MM.1S (cell line): ENCODE results near the gene IGF1R.

Experiments used
- DNase-seq: peaks from one replicate; pipeline ENCODE4 v3.0.0-alpha.2; 2015
- H2AFZ ChIP-seq: fragments of 300-600 bp; sonication (generic); 2 replicates; pipeline ENCODE4 v1.6.0; 2016; ENCODE audit warnings: antibody characterized with exemption, low read length
- H3F3A ChIP-seq: fragments of 300-600 bp; sonication (generic); 2 replicates; pipeline ENCODE4 v1.6.1; 2016; ENCODE audit warnings: mild to moderate bottlenecking, antibody characterized with exemption, low read length, moderate library complexity, mixed read lengths; ENCODE audit not compliant: insufficient read depth
- H3K27ac ChIP-seq: fragments of 300-600 bp; sonication (generic); 2 replicates; pipeline ENCODE4 v1.5.1; 2016; ENCODE audit warnings: mild to moderate bottlenecking, low read length
- H3K27me3 ChIP-seq: fragments of 300-600 bp; sonication (generic); replicated peaks from 2 replicates; pipeline ENCODE4 v1.6.0; 2016; ENCODE audit warnings: low read length; ENCODE audit not compliant: insufficient read depth
- H3K36me3 ChIP-seq: fragments of 300-600 bp; sonication (generic); replicated peaks from 2 replicates; pipeline ENCODE4 v1.6.1; 2016; ENCODE audit warnings: mild to moderate bottlenecking, low read length, mixed read lengths; ENCODE audit not compliant: insufficient read depth
- H3K4me1 ChIP-seq: fragments of 300-600 bp; sonication (generic); 2 replicates; pipeline ENCODE4 v1.6.1; 2016; ENCODE audit warnings: low read length, mixed read lengths
- H3K4me2 ChIP-seq: fragments of 300-600 bp; sonication (generic); 2 replicates; pipeline ENCODE4 v1.6.0; 2016; ENCODE audit warnings: low read depth, low read length
- H3K4me3 ChIP-seq: fragments of 300-600 bp; sonication (generic); 2 replicates; pipeline ENCODE4 v1.5.1; 2016; ENCODE audit warnings: low read length, mixed read lengths
- H3K79me2 ChIP-seq: fragments of 300-600 bp; sonication (generic); 2 replicates; pipeline ENCODE4 v1.6.1; 2016; ENCODE audit warnings: mixed run types, low read length, mixed read lengths
- H3K9ac ChIP-seq: fragments of 300-600 bp; sonication (generic); 2 replicates; pipeline ENCODE4 v1.6.1; 2016; ENCODE audit warnings: low read length, mixed read lengths
- H3K9me2 ChIP-seq: fragments of 300-600 bp; sonication (generic); replicated peaks from 2 replicates; pipeline ENCODE4 v1.6.1; 2016; ENCODE audit warnings: mild to moderate bottlenecking, low read length, mixed read lengths; ENCODE audit not compliant: insufficient read depth
- H3K9me3 ChIP-seq: fragments of 300-600 bp; sonication (generic); replicated peaks from 2 replicates; pipeline ENCODE4 v1.6.1; 2016; ENCODE audit warnings: mild to moderate bottlenecking, low read length, mixed read lengths; ENCODE audit not compliant: insufficient read depth
- H4K20me1 ChIP-seq: fragments of 300-600 bp; sonication (generic); 2 replicates; pipeline ENCODE4 v1.6.1; 2016; ENCODE audit warnings: mild to moderate bottlenecking, low read length, moderate library complexity, mixed read lengths; ENCODE audit not compliant: insufficient read depth
- CTCF ChIP-seq: fragments of 300-600 bp; sonication (generic); IDR thresholded peaks from 2 replicates; pipeline ENCODE4 v1.5.1; 2016; ENCODE audit warnings: antibody characterized with exemption, low read length, mixed read lengths
- EZH2 ChIP-seq: fragments of 300-600 bp; sonication (generic); optimal IDR thresholded peaks from 2 replicates; pipeline ENCODE3; 2017; ENCODE audit warnings: low read depth, mild to moderate bottlenecking, antibody characterized with exemption, low read length, mixed read lengths
- EZH2phosphoT487 ChIP-seq: fragments of 300-600 bp; sonication (generic); IDR thresholded peaks from 2 replicates; pipeline ENCODE4 v1.6.1; 2018; ENCODE audit warnings: antibody characterized with exemption, low read length

IGF1R gene

GRCh38 chr15:98731712-98732450 is 83.5 kb downstream of the IGF1R start:
- Histone ChIP-seq H3K9me2 (no peaks in the 10 kb centered on the region), H3K4me3 (no peak overlapping the region), H3K27me3 (no peaks in the 10 kb centered on the region), H3K9ac (no peak overlapping the region), H3K4me2 (no peak overlapping the region), H3K27ac (no peak overlapping the region), H3K36me3 (no peaks in the 10 kb centered on the region), H3K9me3 (no peaks in the 10 kb centered on the region), H2AFZ (no peak overlapping the region), H3K4me1 (no peaks in the 10 kb centered on the region), H4K20me1 (no peaks in the 10 kb centered on the region; the same call in 1 of the 2 replicates), H3F3A (no peaks in the 10 kb centered on the region), H3K79me2 (peaks cover 89% of the 10 kb centered on the region)
- DNase-seq: no peak
- TF ChIP-seq EZH2 (no peak), CTCF (no peak), EZH2phosphoT487 (no peak)

GRCh38 chr15:98733098-98733497 is 84.8 kb downstream of the IGF1R start:
- H3F3A ChIP-seq: no peaks in the 10 kb centered on the region
- no peak overlapping the region for H3K9ac ChIP-seq
- H3K9me3 ChIP-seq: no peaks in the 10 kb centered on the region
- H3K27me3 ChIP-seq: no peaks in the 10 kb centered on the region
- no peaks in the 10 kb centered on the region; the same call in 1 of the 2 replicates for H4K20me1 ChIP-seq
- peaks cover 90% of the 10 kb centered on the region for H3K79me2 ChIP-seq
- no peak for DNase-seq
- no peak overlapping the region for H3K4me3 ChIP-seq
- H3K9me2 ChIP-seq: no peaks in the 10 kb centered on the region
- H3K36me3 ChIP-seq: no peaks in the 10 kb centered on the region
- H3K27ac ChIP-seq: no peak overlapping the region
- H2AFZ ChIP-seq: no peak overlapping the region
- H3K4me1 ChIP-seq: no peaks in the 10 kb centered on the region
- no peak overlapping the region for H3K4me2 ChIP-seq
- TF ChIP-seq EZH2 (no peak), EZH2phosphoT487 (no peak), CTCF (no peak)

GRCh38 chr15:98734466-98735199 is 86.3 kb downstream of the IGF1R start:
- no peak overlapping the region for H2AFZ ChIP-seq
- H3K27ac ChIP-seq: no peak overlapping the region
- H3K9me2 ChIP-seq: no peaks in the 10 kb centered on the region
- no peak for TF ChIP-seq EZH2
- TF ChIP-seq EZH2phosphoT487: no peak
- TF ChIP-seq CTCF: no peak
- H3K9me3 ChIP-seq: no peaks in the 10 kb centered on the region
- H3K79me2 ChIP-seq: peaks cover 93% of the 10 kb centered on the region
- H3K27me3 ChIP-seq: no peaks in the 10 kb centered on the region
- DNase-seq: no peak
- no peaks in the 10 kb centered on the region for H3F3A ChIP-seq
- H3K9ac ChIP-seq: no peak overlapping the region
- H3K36me3 ChIP-seq: no peaks in the 10 kb centered on the region
- no peak overlapping the region for H3K4me3 ChIP-seq
- H3K4me2 ChIP-seq: no peak overlapping the region
- H4K20me1 ChIP-seq: no peaks in the 10 kb centered on the region; the same call in 1 of the 2 replicates
- no peaks in the 10 kb centered on the region for H3K4me1 ChIP-seq
